Stimulated activated naive CD8-positive, alpha-beta T cell treated with anti-CD3 and anti-CD28 coated beads, Interleukin-15, Interleukin-2, amounts not matched to agents 100 ng/mL and 50 ng/mL, for 24 hours (primary cell): ENCODE results near the gene CARD19.
"Not testable (repeated sequence)": the region's sequence is repeated elsewhere in the genome, so short reads cannot be mapped to it uniquely, and the experiment has no call there.

Experiments
- H3K27ac Mint-ChIP-seq: one replicate; pipeline ENCODE4 v1.8.0; 2021; ENCODE audit warnings: mild to moderate bottlenecking, mixed read lengths
- H3K27me3 Mint-ChIP-seq: one replicate; pipeline ENCODE4 v1.8.0; 2021; ENCODE audit warnings: mixed read lengths
- H3K36me3 Mint-ChIP-seq: one replicate; pipeline ENCODE4 v1.8.0; 2021; ENCODE audit warnings: low read depth, mixed read lengths
- H3K4me1 Mint-ChIP-seq: one replicate; pipeline ENCODE4 v1.8.0; 2021; ENCODE audit warnings: low read depth, mixed read lengths
- H3K4me3 Mint-ChIP-seq: one replicate; pipeline ENCODE4 v1.8.0; 2021; ENCODE audit warnings: mild to moderate bottlenecking, mixed read lengths
- H3K9me3 Mint-ChIP-seq: one replicate; pipeline ENCODE4 v1.8.0; 2021; ENCODE audit warnings: mixed read lengths

The CARD19 gene

GRCh38 chr9:93133681-93134014 is 37.6 kb downstream of the CARD19 start:
- Mint-ChIP-seq H3K4me3 (peak overlapping the region; percentile 91), H3K36me3 (peaks cover 8% of the 10 kb centered on the region), H3K9me3 (no peaks in the 10 kb centered on the region), H3K27me3 (no peaks in the 10 kb centered on the region), H3K4me1 (peaks cover 68% of the 10 kb centered on the region), H3K27ac (peak overlapping the region; percentile 90)

DNA sequence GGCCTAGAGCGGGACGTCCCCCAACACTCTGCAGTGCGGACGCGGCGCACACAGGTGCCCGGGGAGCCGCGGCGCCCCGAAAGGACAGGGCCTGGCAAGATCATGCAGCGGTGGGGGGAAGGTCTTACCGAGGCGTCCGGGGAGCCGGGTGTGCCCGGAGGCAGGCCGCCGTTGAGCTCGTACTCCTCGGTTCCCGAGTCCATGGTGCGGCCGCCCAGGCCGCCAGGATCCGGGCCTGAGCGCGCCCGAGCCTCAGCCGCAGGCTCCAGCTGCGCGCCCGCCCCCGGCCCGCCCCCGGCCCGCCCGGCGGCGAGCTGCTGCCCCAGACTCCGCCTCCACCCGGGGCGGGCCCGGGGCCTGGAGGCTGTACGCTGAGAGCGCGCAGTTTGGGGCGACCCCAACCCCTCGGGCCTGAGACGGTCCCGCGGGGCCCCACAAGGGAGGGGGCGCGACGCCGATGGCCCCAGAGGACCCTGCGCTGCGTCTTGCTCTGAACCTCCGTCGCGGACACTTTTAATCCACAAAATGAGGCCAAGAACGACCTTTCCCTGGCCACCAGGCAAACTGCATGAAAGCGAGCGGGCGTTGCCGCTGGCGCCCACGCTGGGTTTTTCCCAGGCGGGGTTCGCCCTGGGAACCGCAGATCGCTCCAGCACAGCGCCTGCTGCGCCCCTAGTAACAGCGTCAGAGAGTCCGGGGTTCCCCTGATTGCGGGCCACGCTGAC is 38.2 kb downstream of the CARD19 start, which contains the start of gene NINJ1:
Gene NINJ1, minus strand, starts transcription at position 237 of the 725 bp plus-strand sequence. Its CDS starts 34 bp downstream, at position 203.
- Mint-ChIP-seq H3K27me3 (no peaks in the 10 kb centered on the region), H3K4me1 (peaks cover 65% of the 10 kb centered on the region), H3K36me3 (peaks cover 8% of the 10 kb centered on the region), H3K4me3 (peak within 1 kb of the TSS; percentile 91), H3K9me3 (no peaks in the 10 kb centered on the region), H3K27ac (peak within 1 kb of the TSS; percentile 90)

DNA sequence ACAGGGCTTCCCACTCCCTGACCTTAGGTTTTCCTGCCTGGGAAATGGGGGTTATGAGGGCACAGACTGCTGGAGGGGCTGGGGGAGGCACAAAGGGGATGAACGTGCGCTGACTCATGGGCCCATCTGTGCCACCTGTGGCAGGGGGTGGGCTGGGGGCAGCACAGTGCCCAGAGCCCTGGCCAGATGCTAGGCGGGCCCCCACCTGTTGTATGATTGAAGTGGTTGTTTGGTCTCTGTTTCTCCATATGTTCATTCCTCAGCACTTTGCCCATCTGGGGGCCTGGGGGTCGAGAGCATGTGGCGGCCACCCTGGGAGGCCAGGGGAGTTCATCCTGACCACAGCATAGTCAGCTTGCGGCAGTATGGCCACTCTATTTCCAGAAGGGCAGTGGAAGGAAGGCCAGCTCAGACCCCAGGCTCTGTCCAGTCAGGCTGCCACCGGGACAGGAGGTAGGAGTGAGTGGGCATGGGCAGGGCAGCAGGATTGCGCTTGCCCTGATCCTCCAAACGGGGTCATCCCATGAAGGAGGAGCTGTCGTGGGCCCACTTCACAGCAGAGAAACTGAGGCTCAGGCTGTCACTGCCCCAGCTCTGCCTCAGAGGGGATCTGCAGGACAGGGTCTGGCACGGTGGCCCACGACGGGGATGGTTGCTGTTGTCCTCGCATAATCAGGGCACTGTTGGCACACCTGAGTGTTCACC is 38.9 kb downstream of the CARD19 start:
- Mint-ChIP-seq H3K4me1 (peaks cover 70% of the 10 kb centered on the region), H3K36me3 (peaks cover 8% of the 10 kb centered on the region), H3K4me3 (peak overlapping the region; percentile 83)

DNA sequence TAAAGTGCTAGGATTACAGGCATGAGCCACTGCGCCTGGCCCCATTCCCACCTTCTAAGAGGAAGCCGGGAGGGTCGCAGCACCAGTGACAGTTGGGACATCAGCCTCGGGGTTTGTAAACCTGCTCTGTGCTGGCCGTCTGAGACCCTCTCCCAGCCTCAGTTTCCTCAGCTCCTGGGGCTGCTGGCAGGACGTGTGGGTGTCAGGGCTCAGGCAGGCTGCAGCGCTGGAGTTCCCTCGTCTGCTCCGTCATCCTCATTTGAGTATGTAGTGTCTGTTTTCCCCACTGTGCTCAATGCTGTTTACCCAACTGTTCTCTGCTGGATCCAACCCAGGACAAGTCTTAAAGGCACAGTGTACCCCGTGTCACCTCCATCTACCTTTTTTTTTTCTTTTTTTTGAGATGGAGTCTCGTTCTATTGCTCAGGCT is 40.0 kb downstream of the CARD19 start:
- peaks cover 8% of the 10 kb centered on the region for H3K36me3 Mint-ChIP-seq
- no peak overlapping the region for H3K27ac Mint-ChIP-seq
- peaks cover 69% of the 10 kb centered on the region for H3K4me1 Mint-ChIP-seq

More for the DNA sequence above, 38.9 kb downstream of the CARD19 start:
- Mint-ChIP-seq H3K27ac (peak overlapping the region; percentile 85), H3K27me3 (no peaks in the 10 kb centered on the region), H3K9me3 (no peaks in the 10 kb centered on the region)

GRCh38 chr9:93137362-93137761 is 41.3 kb downstream of the CARD19 start:
- Mint-ChIP-seq H3K27me3 (no peaks in the 10 kb centered on the region), H3K4me1 (peaks cover 58% of the 10 kb centered on the region), H3K4me3 (no peak overlapping the region)

More for the DNA sequence above, 40.0 kb downstream of the CARD19 start:
- Mint-ChIP-seq H3K9me3 (no peaks in the 10 kb centered on the region), H3K4me3 (no peak overlapping the region), H3K27me3 (no peaks in the 10 kb centered on the region)

GRCh38 chr9:93138171-93138764 is 42.3 kb downstream of the CARD19 start:
- no peak overlapping the region for H3K27ac Mint-ChIP-seq
- H3K9me3 Mint-ChIP-seq = no peaks in the 10 kb centered on the region
- no peaks in the 10 kb centered on the region for H3K27me3 Mint-ChIP-seq
- H3K4me3 Mint-ChIP-seq = no peak overlapping the region
- H3K36me3 Mint-ChIP-seq = no peaks in the 10 kb centered on the region
- H3K4me1 Mint-ChIP-seq = peaks cover 56% of the 10 kb centered on the region

More at GRCh38 chr9:93137362-93137761, 41.3 kb downstream of the CARD19 start:
- Mint-ChIP-seq H3K9me3 (no peaks in the 10 kb centered on the region), H3K27ac (no peak overlapping the region), H3K36me3 (no peaks in the 10 kb centered on the region)

DNA sequence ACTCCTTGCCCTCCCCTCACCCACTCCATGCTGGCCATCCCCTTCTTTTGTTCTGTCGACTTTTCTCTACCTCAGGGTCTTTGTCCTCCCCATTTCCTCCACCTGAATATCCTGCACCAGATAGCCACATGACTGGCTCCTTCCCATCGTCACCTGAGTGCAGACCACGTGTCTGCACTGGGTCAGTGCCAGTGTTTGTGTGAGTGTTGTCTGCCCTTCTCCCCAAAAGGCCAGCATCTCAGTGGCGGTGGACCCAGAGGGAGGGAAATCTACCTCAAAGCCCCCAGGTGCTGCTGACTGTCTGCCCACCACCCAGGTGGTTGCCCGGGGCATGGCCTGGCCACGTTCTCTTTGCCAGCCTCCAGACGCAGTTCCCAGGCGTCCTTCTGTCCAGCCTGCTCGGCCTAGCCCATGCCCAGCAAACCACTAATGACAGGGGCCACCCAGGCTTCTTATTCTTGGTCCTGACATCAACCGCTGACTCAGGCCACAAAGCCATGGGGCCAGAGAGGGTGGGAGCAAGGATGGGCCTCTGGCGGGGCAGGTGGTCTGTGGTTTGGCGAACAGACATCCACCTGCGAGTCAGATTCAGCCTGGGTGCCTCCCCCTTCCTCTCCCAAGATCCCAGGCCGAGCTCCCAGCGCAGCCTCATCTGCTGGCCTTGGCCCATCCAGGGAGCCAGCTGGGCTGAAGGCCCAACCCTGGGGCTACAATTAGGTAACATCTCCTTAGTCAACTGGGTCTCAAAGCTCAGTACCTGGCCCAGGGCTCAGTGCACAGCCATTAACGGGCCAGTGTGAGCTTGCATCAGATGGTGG is 43.6 kb downstream of the CARD19 start:
- H3K27me3 Mint-ChIP-seq = no peaks in the 10 kb centered on the region
- H3K4me3 Mint-ChIP-seq = no peak overlapping the region
- H3K27ac Mint-ChIP-seq = no peak overlapping the region
- peaks cover 67% of the 10 kb centered on the region for H3K4me1 Mint-ChIP-seq
- no peaks in the 10 kb centered on the region for H3K36me3 Mint-ChIP-seq
- no peaks in the 10 kb centered on the region for H3K9me3 Mint-ChIP-seq

DNA sequence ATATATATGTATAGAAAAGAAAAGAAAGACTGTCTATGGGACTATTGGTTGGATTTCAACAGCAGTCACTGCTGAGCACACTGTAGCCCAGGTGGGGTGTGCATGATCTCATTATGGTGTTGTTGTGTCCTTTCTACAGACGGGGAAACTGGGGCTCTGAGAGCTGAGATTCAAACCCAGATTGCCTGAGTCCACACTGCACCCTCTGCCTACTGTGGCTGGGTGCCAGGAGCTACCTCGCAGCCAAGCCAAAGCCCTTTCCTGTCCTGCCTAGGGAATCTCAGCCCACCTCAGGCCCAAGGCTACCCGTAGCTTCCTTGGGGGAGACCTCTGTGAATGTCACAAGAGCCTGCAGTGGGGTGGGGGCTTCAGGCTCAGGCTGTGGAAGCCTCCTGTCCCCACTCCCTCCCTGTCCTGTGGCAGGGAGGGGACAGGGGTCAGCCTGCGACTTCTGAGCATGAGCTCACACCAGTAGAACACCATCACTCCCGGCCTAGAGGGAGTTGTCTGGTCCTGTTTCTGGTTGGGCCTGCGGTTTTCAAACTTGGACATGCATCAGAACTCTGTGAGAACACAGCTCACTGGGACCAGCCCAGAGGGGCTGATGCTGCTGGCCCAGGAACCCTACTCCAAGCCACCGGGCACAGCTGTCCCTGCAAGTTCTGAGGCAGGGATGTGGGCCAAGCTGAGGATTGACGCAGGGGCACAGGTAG is 45.9 kb downstream of the CARD19 start:
- Mint-ChIP-seq H3K9me3 (peaks cover 8% of the 10 kb centered on the region), H3K36me3 (peaks cover 10% of the 10 kb centered on the region), H3K27ac (no peak overlapping the region), H3K27me3 (no peaks in the 10 kb centered on the region), H3K4me3 (no peak overlapping the region), H3K4me1 (peaks cover 61% of the 10 kb centered on the region)

DNA sequence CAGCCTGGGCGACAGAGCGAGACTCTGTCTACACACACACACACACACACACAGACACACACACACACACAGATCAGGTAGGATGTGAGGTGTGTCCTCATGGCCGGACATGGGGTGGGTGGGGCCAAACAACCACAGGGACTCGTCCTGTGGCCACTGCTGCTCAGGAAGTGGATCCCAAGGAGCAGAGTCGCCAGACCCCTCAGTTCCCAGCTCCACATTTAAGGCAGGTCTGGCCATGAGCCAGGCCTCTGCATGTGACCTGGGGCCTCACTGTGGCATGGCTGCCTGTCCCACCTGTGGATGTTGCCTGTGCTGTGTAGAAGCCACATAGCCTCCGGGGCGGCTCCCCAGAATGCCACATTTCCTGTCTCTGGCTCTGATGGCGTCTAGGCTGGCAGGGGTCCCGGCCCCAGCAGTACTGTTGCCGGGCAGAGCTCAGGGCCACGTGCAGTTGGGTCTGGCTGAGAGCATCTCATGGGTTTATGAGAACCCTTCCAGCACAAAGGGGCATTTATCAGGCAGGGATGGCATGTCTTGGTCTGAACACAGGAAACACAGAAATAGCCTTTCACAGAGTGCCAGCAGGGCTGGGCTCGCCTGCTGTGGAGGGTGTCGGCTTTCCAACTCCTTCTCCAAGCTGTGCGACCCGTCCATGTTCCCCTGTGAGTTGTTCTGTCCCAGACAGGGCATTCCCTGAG is 48.0 kb downstream of the CARD19 start:
- Mint-ChIP-seq H3K27me3 (no peaks in the 10 kb centered on the region), H3K9me3 (peaks cover 20% of the 10 kb centered on the region), H3K4me3 (no peak overlapping the region), H3K27ac (peak overlapping the region; percentile 75), H3K4me1 (peaks cover 64% of the 10 kb centered on the region), H3K36me3 (peaks cover 17% of the 10 kb centered on the region)

GRCh38 chr9:93146696-93147095 is 50.7 kb downstream of the CARD19 start:
- Mint-ChIP-seq H3K9me3 (peaks cover 20% of the 10 kb centered on the region), H3K36me3 (peaks cover 17% of the 10 kb centered on the region), H3K27ac (peak overlapping the region; percentile 91), H3K4me3 (peak overlapping the region; percentile 38), H3K4me1 (peaks cover 64% of the 10 kb centered on the region)
- H3K27me3 Mint-ChIP-seq = not testable (repeated sequence)

GRCh38 chr9:93147632-93148031 is 51.6 kb downstream of the CARD19 start:
- peaks cover 59% of the 10 kb centered on the region for H3K4me1 Mint-ChIP-seq
- H3K36me3 Mint-ChIP-seq = peaks cover 17% of the 10 kb centered on the region
- no peak overlapping the region for H3K4me3 Mint-ChIP-seq
- H3K27me3 Mint-ChIP-seq = no peaks in the 10 kb centered on the region
- H3K27ac Mint-ChIP-seq = peak overlapping the region; percentile 15
- H3K9me3 Mint-ChIP-seq = peaks cover 20% of the 10 kb centered on the region

- Mint-ChIP-seq H3K27ac (peak overlapping the region; percentile 81), H3K4me1 (peaks cover 51% of the 10 kb centered on the region), H3K27me3 (no peaks in the 10 kb centered on the region), H3K4me3 (peak overlapping the region; percentile 17), H3K36me3 (peaks cover 17% of the 10 kb centered on the region), H3K9me3 (peaks cover 20% of the 10 kb centered on the region)
These were observed 52.7 kb downstream of the CARD19 start for GRCh38 chr9:93148721-93149120.

GRCh38 chr9:93149361-93149760 is 53.3 kb downstream of the CARD19 start:
- Mint-ChIP-seq H3K36me3 (peaks cover 17% of the 10 kb centered on the region), H3K27ac (peak overlapping the region; percentile 81), H3K4me3 (peak overlapping the region; percentile 17), H3K27me3 (no peaks in the 10 kb centered on the region), H3K9me3 (peaks cover 20% of the 10 kb centered on the region), H3K4me1 (peaks cover 45% of the 10 kb centered on the region)
